Left lung (tissue), 10 donors: ENCODE data around the gene RPS6KA3. TPM values are rescaled to one million over a fixed set of nuclear protein-coding genes. Genes with fewer than 3 reads are reported as not detected.

Experiments
- ATAC-seq: fragments of 200-7000 bp; cut with Tn5 transposase; one replicate; pipeline ENCODE4 v1.9.1; 2020; ENCODE audit warnings: moderate library complexity
- DNase-seq, 4 donors: peaks; one replicate each; pipeline ENCODE4 v3.0.0-alpha.2; 2013 to 2020
- H3K27ac ChIP-seq, 2 donors: fragments of 200-600 bp; sonication (generic) in 1 of 2; one replicate each; pipeline versions ENCODE4 v1.5.0 to v1.8.0; 2020 to 2021
- H3K27me3 ChIP-seq, 2 donors: fragments of 200-600 bp; sonication (generic) in 1 of 2; one replicate each; pipeline versions ENCODE4 v1.5.0 to v1.8.0; 2020 to 2021
- H3K36me3 ChIP-seq, 2 donors: fragments of 200-600 bp; sonication (generic) in 1 of 2; one replicate each; pipeline versions ENCODE4 v1.5.0 to v1.8.0; 2020 to 2021
- H3K4me1 ChIP-seq, 2 donors: fragments of 200-600 bp; one replicate each; pipeline ENCODE4 v1.8.0; 2021
- H3K4me3 ChIP-seq, 2 donors: fragments of 200-600 bp; sonication (generic) in 1 of 2; one replicate each; pipeline versions ENCODE4 v1.5.0 to v1.8.0; 2020 to 2021; ENCODE audit warnings: mild to moderate bottlenecking in 1 of 2
- H3K9me3 ChIP-seq, 2 donors: fragments of 200-600 bp; sonication (generic) in 1 of 2; one replicate each; pipeline versions ENCODE4 v1.5.0 to v1.8.0; 2020 to 2021
- CTCF ChIP-seq, 2 donors: fragments of 200-600 bp; sonication (generic) in 1 of 2; IDR thresholded peaks; one replicate each; pipeline versions ENCODE4 v1.5.0 to v1.8.0; 2021; ENCODE audit warnings: antibody characterized with exemption in 2 of 2
- intact Hi-C, 2 donors: fragments of 100-400 bp; cut with DNase I; formaldehyde crosslinking; loops; one replicate each; pipeline versions ENCODE4 v1.11.2 to v1.14.2; 2022
- polyA plus RNA-seq, 6 donors: library from polyadenylated mRNA; unstranded; fragments of 120-200 nt; gene quantifications; one replicate each; pipeline ENCODE4 v1.2.1, GENCODE V29; 2013; ENCODE audit not compliant: insufficient read length in 6 of 6
- total RNA-seq, 2 donors: library from RNA; stranded (reverse); fragmentation: NEBNext Ultra II Directional; extraction: Animal tissue kit (Norgen Biotek cat#: 25700); gene quantifications; one replicate each; pipeline ENCODE4 v1.2.1, GENCODE V29; 2021
- donor health status: DM: no; HTN: yes; CAD: no.
- donor health status: DM: no; HTN: no; CAD: no.

The RPS6KA3 gene
- total and polyA plus RNA-seq, 8 donors, result 40.2 to 73.5 (median 45.4) TPM

GRCh38 chrX:20211261-20211786, 55.4 kb downstream of the RPS6KA3 start:
- Histone ChIP-seq H3K27ac (no peak overlapping the region), H3K9me3 (no peaks in the 10 kb centered on the region), H3K27me3 (no peaks in the 10 kb centered on the region), H3K4me1 (no peaks in the 10 kb centered on the region), H3K4me3 (no peak overlapping the region), H3K36me3 (peaks cover 0 to 12% of the 10 kb centered on the region in 2 donors)
- DNase-seq, result no peak
- intact Hi-C loops, result no loop called here
- TF ChIP-seq CTCF (IDR thresholded peaks at IDR 0.05), result no peak
- ATAC-seq, result no peak

GRCh38 chrX:20205927-20206708, 60.6 kb downstream of the RPS6KA3 start:
- no peak overlapping the region for H3K4me3 ChIP-seq
- no peak for TF ChIP-seq CTCF (IDR thresholded peaks at IDR 0.05)

GRCh38 chrX:20204351-20204750, 62.4 kb downstream of the RPS6KA3 start:
- H3K9me3 ChIP-seq, result no peaks in the 10 kb centered on the region
- no peak for DNase-seq
- H3K27me3 ChIP-seq, result peaks cover 0 to 7% of the 10 kb centered on the region in 2 donors
- intact Hi-C loops, result no loop called here
- TF ChIP-seq CTCF (IDR thresholded peaks at IDR 0.05), result no peak
- H3K4me3 ChIP-seq, result no peak overlapping the region
- no peak overlapping the region for H3K27ac ChIP-seq
- H3K36me3 ChIP-seq, result peaks cover 0 to 27% of the 10 kb centered on the region in 2 donors
- H3K4me1 ChIP-seq, result no peaks in the 10 kb centered on the region
- ATAC-seq, result no peak

More at GRCh38 chrX:20205927-20206708, 60.6 kb downstream of the RPS6KA3 start:
- Histone ChIP-seq H3K4me1 (no peaks in the 10 kb centered on the region), H3K27ac (no peak overlapping the region), H3K9me3 (no peaks in the 10 kb centered on the region), H3K36me3 (peaks cover 0 to 27% of the 10 kb centered on the region in 2 donors), H3K27me3 (peaks cover 0 to 7% of the 10 kb centered on the region in 2 donors)
- ATAC-seq (no peak), DNase-seq (no peak)
- intact Hi-C loops, result no loop called here

GRCh38 chrX:20197641-20198210, 69.0 kb downstream of the RPS6KA3 start:
- no peak overlapping the region for H3K4me3 ChIP-seq
- H3K9me3 ChIP-seq, result no peaks in the 10 kb centered on the region
- H3K4me1 ChIP-seq, result no peaks in the 10 kb centered on the region
- intact Hi-C loops, result no loop called here
- H3K27ac ChIP-seq, result no peak overlapping the region
- DNase-seq (no peak), ATAC-seq (no peak)
- peaks cover 0 to 3% of the 10 kb centered on the region in 2 donors for H3K27me3 ChIP-seq
- no peak for TF ChIP-seq CTCF (IDR thresholded peaks at IDR 0.05)
- peaks cover 0 to 18% of the 10 kb centered on the region in 2 donors for H3K36me3 ChIP-seq

GRCh38 chrX:20189171-20189570, 77.5 kb downstream of the RPS6KA3 start:
- Histone ChIP-seq H3K4me1 (no peaks in the 10 kb centered on the region), H3K9me3 (no peaks in the 10 kb centered on the region), H3K4me3 (no peak overlapping the region), H3K27ac (no peak overlapping the region), H3K27me3 (no peaks in the 10 kb centered on the region), H3K36me3 (peaks cover 0 to 58% of the 10 kb centered on the region in 2 donors)
- intact Hi-C loops, result no loop called here
- TF ChIP-seq CTCF (IDR thresholded peaks at IDR 0.05), result no peak
- ATAC-seq (no peak), DNase-seq (no peak)
